ENCODE results near the gene SLC16A4.

GRCh38 chr1:110428946-110429345 is 38.1 kb upstream of the SLC16A4 start:
- TF ChIP-seq POLR2A (IDR thresholded peaks at IDR 0.05): no peak
- TF ChIP-seq CTCF (IDR thresholded peaks at IDR 0.05): no peak
- no peak for TF ChIP-seq POLR2AphosphoS5 (IDR thresholded peaks at IDR 0.05)

All from prostate gland (tissue), 2 donors.